Subcutaneous adipose tissue (tissue), 4 donors: ENCODE measurements around the gene LSM14A. TPM values are rescaled to one million over a fixed set of nuclear protein-coding genes. Genes with fewer than 3 reads are reported as not detected.

ENCODE experiments used
- CTCF ChIP-seq: fragments of 450-650 bp; IDR thresholded peaks from one replicate; pipeline ENCODE4 v1.5.1; 2016; ENCODE audit warnings: low read depth, mild to moderate bottlenecking, control low read depth, antibody characterized with exemption, moderate library complexity
- total RNA-seq, 4 donors: library from RNA; depleted of rRNA; stranded (reverse); fragments of >200 nt; gene quantifications; one replicate each; pipeline ENCODE4 v1.1.0, GENCODE V29; 2016

Gene LSM14A
- total RNA-seq, 4 donors from 2014 or later, result 60.9 to 113 (median 89.1) TPM

GRCh38 chr19:34237283-34237682 lies 65.0 kb downstream of the LSM14A start:
- TF ChIP-seq CTCF, result no peak

GRCh38 chr19:34237939-34238338 lies 65.6 kb downstream of the LSM14A start:
- no peak for TF ChIP-seq CTCF

- TF ChIP-seq CTCF, result no peak
Measured at GRCh38 chr19:34241513-34242337, 69.4 kb downstream of the LSM14A start.

- TF ChIP-seq CTCF, result no peak
Measured at GRCh38 chr19:34243876-34244578, 71.7 kb downstream of the LSM14A start.

- no peak for TF ChIP-seq CTCF
Measured at GRCh38 chr19:34244611-34245299, 72.5 kb downstream of the LSM14A start.

GRCh38 chr19:34246340-34246739 lies 74.0 kb downstream of the LSM14A start:
- TF ChIP-seq CTCF, result no peak

GRCh38 chr19:34248941-34249340 lies 76.6 kb downstream of the LSM14A start:
- TF ChIP-seq CTCF, result no peak
